ENCODE results near the gene TRIM22.

Gene TRIM22

DNA sequence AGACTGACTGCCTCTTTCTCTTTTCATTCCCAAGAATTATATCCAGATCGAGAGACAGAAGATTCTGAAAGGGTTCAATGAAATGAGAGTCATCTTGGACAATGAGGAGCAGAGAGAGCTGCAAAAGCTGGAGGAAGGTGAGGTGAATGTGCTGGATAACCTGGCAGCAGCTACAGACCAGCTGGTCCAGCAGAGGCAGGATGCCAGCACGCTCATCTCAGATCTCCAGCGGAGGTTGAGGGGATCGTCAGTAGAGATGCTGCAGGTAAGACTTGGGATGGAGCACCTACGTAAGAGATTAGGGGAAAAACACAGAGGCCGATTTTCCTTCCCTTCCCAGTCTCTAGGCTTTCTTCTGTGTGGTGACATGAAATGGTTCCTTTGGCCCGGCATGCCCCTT, 8.7 kb downstream of the TRIM22 start:
- no peak for DNase-seq (ENCODE audit: extremely low spot score)
- TF ChIP-seq, protein P1, sequence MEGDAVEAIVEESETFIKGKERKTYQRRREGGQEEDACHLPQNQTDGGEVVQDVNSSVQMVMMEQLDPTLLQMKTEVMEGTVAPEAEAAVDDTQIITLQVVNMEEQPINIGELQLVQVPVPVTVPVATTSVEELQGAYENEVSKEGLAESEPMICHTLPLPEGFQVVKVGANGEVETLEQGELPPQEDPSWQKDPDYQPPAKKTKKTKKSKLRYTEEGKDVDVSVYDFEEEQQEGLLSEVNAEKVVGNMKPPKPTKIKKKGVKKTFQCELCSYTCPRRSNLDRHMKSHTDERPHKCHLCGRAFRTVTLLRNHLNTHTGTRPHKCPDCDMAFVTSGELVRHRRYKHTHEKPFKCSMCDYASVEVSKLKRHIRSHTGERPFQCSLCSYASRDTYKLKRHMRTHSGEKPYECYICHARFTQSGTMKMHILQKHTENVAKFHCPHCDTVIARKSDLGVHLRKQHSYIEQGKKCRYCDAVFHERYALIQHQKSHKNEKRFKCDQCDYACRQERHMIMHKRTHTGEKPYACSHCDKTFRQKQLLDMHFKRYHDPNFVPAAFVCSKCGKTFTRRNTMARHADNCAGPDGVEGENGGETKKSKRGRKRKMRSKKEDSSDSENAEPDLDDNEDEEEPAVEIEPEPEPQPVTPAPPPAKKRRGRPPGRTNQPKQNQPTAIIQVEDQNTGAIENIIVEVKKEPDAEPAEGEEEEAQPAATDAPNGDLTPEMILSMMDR (IDR thresholded peaks at IDR 0.05; ENCODE audit: control extremely low read depth, extremely low read depth, low read depth, missing control alignments) = no peak
- CTCF ChIA-PET = interaction anchor here (1.0 to 1.5 kb wide), 2 partner anchors 9 to 98 kb away, joined by 3 to 7 read pairs; partner anchors contain the start of gene TRIM22
- POLR2A ChIA-PET = no interaction called here

DNA sequence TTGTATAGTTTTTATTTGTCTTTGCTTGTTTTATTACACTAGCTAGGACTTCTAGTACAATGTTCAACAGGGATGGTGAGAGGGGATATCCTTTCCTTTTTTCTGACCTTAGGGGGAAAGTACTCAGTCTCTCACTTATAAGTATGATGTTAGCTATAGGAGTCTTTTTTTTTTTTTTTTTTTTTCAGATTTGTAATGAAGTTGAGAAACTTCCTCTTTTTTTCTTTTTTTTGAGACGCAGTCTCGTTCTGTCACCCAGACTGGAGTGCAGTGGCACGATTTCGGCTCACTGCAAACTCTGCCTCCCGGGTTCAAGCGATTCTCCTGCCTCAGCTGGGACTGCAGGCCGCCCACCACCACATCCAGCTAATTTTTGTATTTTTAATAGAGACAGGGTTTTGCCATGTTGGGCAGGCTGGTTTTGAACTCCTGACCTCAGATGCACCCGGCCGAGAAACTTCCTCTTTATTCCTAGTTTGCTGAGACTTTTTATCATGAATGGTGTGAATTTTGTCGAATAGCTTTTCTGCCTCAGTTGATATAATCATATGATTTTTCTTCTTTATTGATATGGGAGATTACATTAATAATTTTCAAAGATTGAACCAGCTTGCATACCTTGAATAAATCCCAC, 10.9 kb downstream of the TRIM22 start:
- ChIA-PET POLR2A (interaction anchor here (0.6 to 1.3 kb wide), 4 partner anchors 9 to 69 kb away, joined by 3 to 8 read pairs (median 4); no protein-coding TSS in a partner anchor), CTCF (interaction anchor here (0.8 to 1.7 kb wide), 2 partner anchors 11 to 16 kb away, joined by 3 to 4 read pairs; partner anchors contain the start of genes TRIM22 and TRIM5)
- DNase-seq (ENCODE audit: extremely low spot score) = no peak
- TF ChIP-seq, protein P1 (IDR thresholded peaks at IDR 0.05; ENCODE audit: control extremely low read depth, extremely low read depth, low read depth, missing control alignments) = no peak

DNA sequence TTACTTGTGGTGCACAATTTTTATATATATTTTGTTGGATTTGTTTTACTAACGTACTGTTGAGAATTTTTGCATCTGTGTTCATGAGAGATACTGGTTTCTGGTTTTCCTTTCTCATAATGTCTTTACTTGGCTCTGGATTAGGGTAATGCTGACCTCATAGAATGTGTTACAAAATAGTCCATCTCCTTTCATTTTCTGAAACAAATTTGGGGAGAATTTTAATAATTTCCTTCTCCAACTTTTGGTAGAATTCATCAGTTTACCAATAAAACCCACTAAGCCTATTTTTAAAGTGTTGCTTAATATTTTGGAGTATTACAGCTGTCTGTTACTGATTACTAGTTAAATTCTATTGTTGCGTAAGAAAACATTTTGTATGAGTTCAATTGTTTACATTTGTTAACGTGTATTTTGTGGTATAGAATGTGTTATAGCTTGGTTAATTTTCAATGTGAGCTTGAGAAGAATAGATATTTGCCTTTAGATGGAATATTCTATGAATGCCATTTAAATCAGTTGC, 11.5 kb downstream of the TRIM22 start:
- ChIA-PET POLR2A (interaction anchor here (1.2 to 1.3 kb wide), 2 partner anchors 8 to 11 kb away, joined by 3 read pairs; no protein-coding TSS in a partner anchor), CTCF (interaction anchor here (0.7 to 1.7 kb wide), 4 partner anchors 10 to 17 kb away, joined by 3 to 5 read pairs (median 4); partner anchors contain the start of genes TRIM22 and TRIM5)
- TF ChIP-seq, protein P1 (IDR thresholded peaks at IDR 0.05; ENCODE audit: control extremely low read depth, extremely low read depth, low read depth, missing control alignments) = no peak
- DNase-seq (ENCODE audit: extremely low spot score) = no peak

DNA sequence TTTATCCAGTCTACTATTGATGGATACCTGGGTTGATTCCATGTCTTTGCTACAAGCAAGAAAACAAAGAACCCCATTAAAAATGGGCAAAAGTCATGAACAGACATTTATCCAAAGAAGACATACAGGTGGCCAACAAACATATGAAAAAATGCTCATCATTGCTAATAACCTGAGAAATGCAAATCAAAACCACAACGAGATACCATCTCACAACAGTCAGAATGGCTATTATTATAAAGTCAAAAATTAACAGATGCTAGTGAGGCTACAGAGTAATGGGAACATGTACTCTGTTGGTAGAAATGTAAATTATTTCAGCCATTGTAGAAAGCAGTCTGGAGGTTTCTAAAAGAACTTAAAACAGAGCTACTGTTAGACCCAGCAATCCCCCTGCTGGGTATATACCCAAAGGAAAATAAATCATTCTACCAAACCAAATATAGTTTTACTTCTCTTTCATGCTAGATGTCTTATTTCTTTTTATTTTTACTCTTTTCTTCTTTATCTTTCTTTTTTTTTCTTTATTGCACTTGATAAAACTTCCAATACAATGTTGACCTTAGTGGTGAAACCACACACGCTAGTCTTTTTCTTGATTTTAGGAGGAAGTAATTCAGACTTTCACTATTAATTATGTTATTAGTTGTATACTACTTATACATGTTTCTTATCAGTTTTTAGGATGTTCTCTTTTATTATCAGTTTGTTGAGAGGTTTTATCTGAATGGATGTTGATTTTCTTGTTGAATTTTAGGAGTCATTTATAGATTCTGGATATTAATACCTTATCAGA, 14.3 kb downstream of the TRIM22 start:
- DNase-seq (ENCODE audit: extremely low spot score) = no peak
- CTCF ChIA-PET = interaction anchor here (1.5 kb wide), 1 partner anchor 14 kb away, joined by 4 read pairs; the partner anchor contains the start of gene TRIM22
- TF ChIP-seq, protein P1 (IDR thresholded peaks at IDR 0.05; ENCODE audit: control extremely low read depth, extremely low read depth, low read depth, missing control alignments) = no peak
- POLR2A ChIA-PET = interaction anchor here (0.9 kb wide), 1 partner anchor 13 kb away, joined by 5 read pairs; no protein-coding TSS in a partner anchor

DNA sequence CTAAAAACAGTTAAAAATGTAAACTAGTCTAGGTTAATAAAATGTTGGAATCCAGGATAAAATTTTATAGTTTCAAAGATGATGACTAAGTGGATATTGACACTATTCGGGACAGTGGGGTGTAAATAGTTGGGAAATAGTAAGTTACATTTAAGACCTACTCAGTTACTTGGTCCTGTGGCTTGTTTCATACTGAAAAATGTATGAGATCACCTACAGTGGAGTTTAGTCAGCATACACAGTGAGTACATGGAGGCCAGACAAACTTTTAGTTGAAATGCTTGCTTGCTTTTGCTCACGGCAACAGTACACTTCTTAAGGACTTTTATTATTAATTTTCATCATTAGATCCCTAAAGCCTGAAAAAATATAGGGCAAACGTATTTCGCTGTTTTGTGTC, 16.1 kb downstream of the TRIM22 start:
- TF ChIP-seq, protein P1 (IDR thresholded peaks at IDR 0.05; ENCODE audit: control extremely low read depth, extremely low read depth, low read depth, missing control alignments) = no peak
- POLR2A ChIA-PET = no interaction called here
- CTCF ChIA-PET = interaction anchor here (1.0 kb wide), 1 partner anchor 16 kb away, joined by 3 read pairs; the partner anchor contains the start of gene TRIM22
- no peak for DNase-seq (ENCODE audit: extremely low spot score)

DNA sequence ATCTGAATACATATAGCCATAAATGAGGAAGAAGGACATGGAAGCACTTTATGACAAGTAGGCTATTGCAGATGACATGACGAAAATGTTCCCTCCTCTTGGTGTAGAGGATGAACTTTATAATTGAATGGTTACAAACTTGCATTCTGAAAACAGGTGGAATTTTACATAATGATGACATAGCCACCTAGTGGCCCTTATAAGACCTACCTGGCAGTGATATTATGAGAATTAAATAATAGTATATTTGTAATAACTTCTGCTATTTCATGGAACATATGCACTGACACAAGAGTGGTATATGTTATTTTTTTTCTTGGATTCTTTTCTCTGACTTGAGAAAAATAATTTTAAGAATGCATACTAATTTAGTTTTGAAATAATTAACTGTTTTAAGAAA, 22.9 kb downstream of the TRIM22 start:
- TF ChIP-seq, protein P1 (IDR thresholded peaks at IDR 0.05; ENCODE audit: control extremely low read depth, extremely low read depth, low read depth, missing control alignments) = peak; percentile 31
- no peak for DNase-seq (ENCODE audit: extremely low spot score)
- POLR2A ChIA-PET = interaction anchor here (1.0 kb wide), 1 partner anchor 11 kb away, joined by 3 read pairs; no protein-coding TSS in a partner anchor
- CTCF ChIA-PET = interaction anchor here (1.1 to 1.4 kb wide), 3 partner anchors 13 to 29 kb away, joined by 3 to 6 read pairs (median 4); partner anchors contain the start of gene TRIM5
